MCF 10A (cell line): ENCODE results near the gene PRR9. TPM values are rescaled to one million over a fixed set of nuclear protein-coding genes. Genes with fewer than 3 reads are reported as not detected.

Experiments used
- Bru-seq: library from RNA; stranded (reverse); fragments of 400-500 nt; gene quantifications from one replicate; lab custom pipeline; 2021; lab: Mats Ljungman, UMichigan
- BruChase-seq, 2 experiments: library from RNA; stranded (reverse); fragments of 400-500 nt; gene quantifications; one replicate each; lab custom pipeline; 2021; lab: Mats Ljungman, UMichigan
- BruUV-seq: library from RNA; stranded (reverse); fragments of 400-500 nt; replicated peaks from 2 replicates; lab custom pipeline; 2021; lab: Mats Ljungman, UMichigan
- CTCF ChIA-PET: fragments of 300-600 bp; sonication (Branson Sonifier 250); formaldehyde crosslinking; extraction: SDS; loops from one replicate; lab custom pipeline; 2021; ENCODE audit warnings: antibody characterized with exemption, inconsistent platforms; lab: Yijun Ruan, JAX
- POLR2A ChIA-PET: fragments of 300-600, 350-650 bp; sonication (Branson Sonifier 250); formaldehyde crosslinking; extraction: SDS; loops from one replicate; lab custom pipeline; 2020; ENCODE audit warnings: antibody characterized with exemption, inconsistent platforms; lab: Yijun Ruan, JAX
- DNase-seq: peaks from one replicate; pipeline ENCODE4 v3.0.0-alpha.2; 2018; ENCODE audit not compliant: unreplicated experiment
- H3K27ac Mint-ChIP-seq: one replicate; pipeline ENCODE4 v1.8.0; 2022; ENCODE audit warnings: mild to moderate bottlenecking, low read depth, mixed read lengths; ENCODE audit not compliant: unreplicated experiment
- H3K27me3 Mint-ChIP-seq: one replicate; pipeline ENCODE4 v1.8.0; 2022; ENCODE audit warnings: mixed read lengths; ENCODE audit not compliant: insufficient read depth, unreplicated experiment
- H3K36me3 Mint-ChIP-seq: one replicate; pipeline ENCODE4 v1.8.0; 2022; ENCODE audit warnings: mild to moderate bottlenecking, moderate library complexity, mixed read lengths; ENCODE audit not compliant: insufficient read depth, unreplicated experiment
- H3K4me1 Mint-ChIP-seq: one replicate; pipeline ENCODE4 v1.8.0; 2022; ENCODE audit warnings: mixed read lengths; ENCODE audit not compliant: insufficient read depth, unreplicated experiment
- H3K4me3 Mint-ChIP-seq: one replicate; pipeline ENCODE4 v1.8.0; 2022; ENCODE audit warnings: mild to moderate bottlenecking, moderate library complexity, mixed read lengths; ENCODE audit not compliant: unreplicated experiment
- H3K9me3 Mint-ChIP-seq: one replicate; pipeline ENCODE4 v1.8.0; 2022; ENCODE audit warnings: mixed read lengths; ENCODE audit not compliant: unreplicated experiment
- CTCF ChIP-seq: fragments of 200-600 bp; IDR thresholded peaks from one replicate; pipeline ENCODE4 v1.8.0; 2022; ENCODE audit warnings: antibody characterized with exemption, mild to moderate bottlenecking; ENCODE audit not compliant: unreplicated experiment
- intact Hi-C: fragments of 100-400 bp; cut with micrococcal nuclease; formaldehyde crosslinking; loops from 2 replicates; pipeline ENCODE4 v1.14.1; 2022
- long read RNA-seq: library from polyadenylated mRNA; stranded (forward); transcript quantifications from one replicate; pipeline ENCODE4 v2.0.0, GENCODE V29; 2022
- total RNA-seq: library from RNA; stranded (reverse); gene quantifications from 2 replicates; pipeline ENCODE4 v1.2.3, GENCODE V29; 2022

Gene PRR9
- total RNA-seq (not detected in 2 replicates), Bru-seq, nascent RNA (not detected), BruChase-seq, experiment 1, labeled RNA remaining after a 6-hour chase (not detected), BruChase-seq, experiment 2, labeled RNA remaining after a 2-hour chase (not detected)
- long read RNA-seq = 0 reads

- no TSS peak for BruUV-seq
- Mint-ChIP-seq H3K27ac (no peak within 1 kb of the TSS), H3K4me3 (no peak within 1 kb of the TSS), H3K9me3 (no peaks in the 10 kb centered on the region), H3K27me3 (peaks cover 23% of the 10 kb centered on the region), H3K36me3 (no peaks in the 10 kb centered on the region), H3K4me1 (no peaks in the 10 kb centered on the region)
- ChIA-PET POLR2A (interaction anchor here (0.7 kb wide), 1 partner anchor 456 kb away, joined by 4 read pairs; no protein-coding TSS in a partner anchor), CTCF (interaction anchor here (1.4 to 15.4 kb wide), 3 partner anchors 24 to 346 kb away, joined by 3 to 185 read pairs (median 6); no protein-coding TSS in a partner anchor)
- no peak for DNase-seq
- intact Hi-C loops = no loop called here
- TF ChIP-seq CTCF = no peak
Observed at GRCh38 chr1:153217212-153217611, at the start of gene PRR9. Gene PRR9, plus strand, starts transcription at chr1:153217584. Its CDS starts 561 bp downstream, at chr1:153218145.

GRCh38 chr1:153168686-153169085, 48.7 kb upstream of the PRR9 start:
- intact Hi-C loops = no loop called here
- TF ChIP-seq CTCF = no peak
- DNase-seq = no peak
- Mint-ChIP-seq H3K4me3 (no peak overlapping the region), H3K27ac (no peak overlapping the region), H3K27me3 (no peaks in the 10 kb centered on the region), H3K36me3 (no peaks in the 10 kb centered on the region), H3K4me1 (no peaks in the 10 kb centered on the region), H3K9me3 (peaks cover 8% of the 10 kb centered on the region)
- CTCF ChIA-PET = no interaction called here
- no TSS peak for BruUV-seq
- POLR2A ChIA-PET = no interaction called here

- H3K4me3 Mint-ChIP-seq = no peak overlapping the region
- POLR2A ChIA-PET = interaction anchor here (0.5 to 2.1 kb wide), 9 partner anchors 10 to 521 kb away, joined by 3 to 8 read pairs (median 4); no protein-coding TSS in a partner anchor
- CTCF ChIA-PET = interaction anchor here (0.6 to 2.1 kb wide), 8 partner anchors 16 to 297 kb away, joined by 3 to 17 read pairs (median 4); partner anchors contain the start of genes SMCP and SPRR2D
- H3K27me3 Mint-ChIP-seq = no peaks in the 10 kb centered on the region
- no peak overlapping the region for H3K27ac Mint-ChIP-seq
- TF ChIP-seq CTCF = no peak
- intact Hi-C loops = no loop called here
- H3K4me1 Mint-ChIP-seq = peaks cover 8% of the 10 kb centered on the region
- DNase-seq = peak; percentile 9
- no peaks in the 10 kb centered on the region for H3K36me3 Mint-ChIP-seq
- BruUV-seq = no TSS peak
- peaks cover 8% of the 10 kb centered on the region for H3K9me3 Mint-ChIP-seq
Observed at GRCh38 chr1:153174624-153175023, 42.8 kb upstream of the PRR9 start.

GRCh38 chr1:153178922-153179321, 38.5 kb upstream of the PRR9 start:
- H3K27me3 Mint-ChIP-seq = no peaks in the 10 kb centered on the region
- BruUV-seq = no TSS peak
- H3K4me1 Mint-ChIP-seq = peaks cover 8% of the 10 kb centered on the region
- no peaks in the 10 kb centered on the region for H3K9me3 Mint-ChIP-seq
- no peak overlapping the region for H3K4me3 Mint-ChIP-seq
- ChIA-PET CTCF (interaction anchor here (0.7 to 3.5 kb wide), 4 partner anchors 11 to 307 kb away, joined by 4 to 28 read pairs (median 6); no protein-coding TSS in a partner anchor), POLR2A (interaction anchor here (1.1 kb wide), 1 partner anchor 146 kb away, joined by 3 read pairs; no protein-coding TSS in a partner anchor)
- intact Hi-C loops = no loop called here
- no peak for DNase-seq
- H3K36me3 Mint-ChIP-seq = no peaks in the 10 kb centered on the region
- no peak overlapping the region for H3K27ac Mint-ChIP-seq
- TF ChIP-seq CTCF = no peak
